Measurements from ENCODE around the gene PRPF6.

Gene PRPF6

DNA sequence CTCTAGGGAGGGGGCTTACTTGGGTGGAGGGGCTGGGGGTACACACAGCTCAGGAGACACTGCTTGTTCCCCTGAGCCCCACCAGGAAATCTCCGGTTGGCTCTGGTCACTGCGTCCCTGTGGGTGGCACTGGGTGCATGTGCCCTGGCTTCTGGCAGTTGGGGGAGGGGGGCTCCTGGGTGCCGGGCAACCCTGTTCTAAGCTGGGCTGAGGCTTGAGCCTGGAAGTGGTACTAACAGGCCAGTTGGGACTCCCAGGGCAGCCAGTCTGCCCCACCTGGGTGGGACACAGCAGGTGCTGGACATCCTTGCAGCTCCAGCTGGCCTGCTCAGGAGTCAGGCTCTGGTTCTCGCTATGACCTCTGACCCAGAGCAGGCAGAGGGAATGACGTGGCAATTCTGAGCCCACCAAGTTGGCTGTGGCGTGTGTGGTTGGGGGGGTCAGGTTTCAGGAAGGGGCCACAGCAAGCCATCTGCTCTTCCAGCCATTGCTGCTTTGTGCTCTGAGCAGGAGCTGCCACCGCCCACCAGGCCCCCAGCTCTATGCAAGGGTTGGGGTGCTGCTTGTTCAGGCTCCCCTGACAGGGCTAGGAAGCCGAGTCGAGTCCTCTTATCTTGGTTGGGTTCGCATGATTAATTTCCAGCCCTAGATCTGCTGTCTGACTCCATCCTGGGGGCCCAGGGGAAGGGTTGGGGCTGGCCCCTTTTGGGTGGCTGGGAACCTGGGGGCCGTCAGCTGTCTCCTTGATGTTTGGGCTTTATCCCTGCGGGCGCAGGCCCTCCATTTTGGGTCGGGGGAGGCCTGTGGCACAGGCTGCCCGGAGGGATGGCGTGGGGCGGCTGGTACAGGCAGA, 55.6 kb downstream of the PRPF6 start:
- TF ChIP-seq CTCF (IDR thresholded peaks at IDR 0.05; ENCODE audit: borderline replicate concordance, insufficient read depth, low read depth, low read length), result no peak
- H3K4me3 ChIP-seq (ENCODE audit: low read depth, low read length), result no peak overlapping the region

DNA sequence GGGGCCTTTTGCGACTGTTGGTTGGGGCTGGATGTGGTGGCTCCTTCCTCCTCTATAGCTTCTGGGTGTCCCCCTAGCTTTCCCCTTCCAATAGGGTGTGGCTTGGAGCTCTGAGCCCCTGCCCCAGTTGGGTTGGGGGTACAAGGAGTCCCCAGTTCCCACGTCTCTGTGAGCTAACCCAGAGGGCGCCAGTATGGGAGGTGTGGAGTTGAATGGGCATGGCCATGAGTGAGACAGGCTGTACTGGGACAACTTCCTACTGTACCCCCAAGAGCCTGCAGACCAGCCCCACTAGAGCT, 56.2 kb downstream of the PRPF6 start:
- TF ChIP-seq CTCF (IDR thresholded peaks at IDR 0.05; ENCODE audit: borderline replicate concordance, insufficient read depth, low read depth, low read length), result no peak
- no peak overlapping the region for H3K4me3 ChIP-seq (ENCODE audit: low read depth, low read length)

DNA sequence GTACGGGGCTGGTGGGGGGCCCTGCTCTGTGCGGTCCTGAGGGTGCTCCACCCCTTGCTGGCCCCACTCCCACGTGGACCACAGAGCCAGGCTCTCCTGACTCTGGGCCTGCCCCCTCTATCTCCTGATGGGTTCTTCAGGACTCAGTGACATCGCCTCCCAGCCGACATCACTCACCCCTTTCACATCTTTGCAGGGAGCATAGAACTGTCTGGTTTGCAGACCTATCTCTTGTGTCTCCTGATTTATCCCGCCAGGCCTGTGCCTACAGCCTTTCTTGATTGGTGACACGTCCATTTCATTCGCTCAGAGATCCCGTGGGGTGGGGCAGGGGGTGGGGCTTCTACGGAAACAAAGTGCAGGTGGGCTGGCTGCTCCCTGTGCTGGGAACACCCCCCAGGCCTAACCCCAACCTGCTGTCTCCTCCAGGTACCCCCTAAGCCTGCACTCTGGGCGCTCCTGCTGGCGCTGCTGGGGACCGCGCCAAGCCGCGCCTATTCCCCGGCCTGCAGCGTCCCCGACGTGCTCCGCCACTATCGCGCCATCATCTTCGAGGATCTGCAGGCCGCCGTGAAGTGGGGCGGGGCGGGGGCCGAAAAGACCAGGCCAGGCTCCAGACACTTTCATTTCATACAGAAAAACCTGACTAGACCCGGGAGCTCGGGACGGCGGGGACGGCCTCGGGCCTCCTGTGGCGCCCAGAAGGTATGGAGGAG, 56.7 kb downstream of the PRPF6 start:
- H3K4me3 ChIP-seq (ENCODE audit: low read depth, low read length), result no peak overlapping the region
- no peak for TF ChIP-seq CTCF (IDR thresholded peaks at IDR 0.05; ENCODE audit: borderline replicate concordance, insufficient read depth, low read depth, low read length)

DNA sequence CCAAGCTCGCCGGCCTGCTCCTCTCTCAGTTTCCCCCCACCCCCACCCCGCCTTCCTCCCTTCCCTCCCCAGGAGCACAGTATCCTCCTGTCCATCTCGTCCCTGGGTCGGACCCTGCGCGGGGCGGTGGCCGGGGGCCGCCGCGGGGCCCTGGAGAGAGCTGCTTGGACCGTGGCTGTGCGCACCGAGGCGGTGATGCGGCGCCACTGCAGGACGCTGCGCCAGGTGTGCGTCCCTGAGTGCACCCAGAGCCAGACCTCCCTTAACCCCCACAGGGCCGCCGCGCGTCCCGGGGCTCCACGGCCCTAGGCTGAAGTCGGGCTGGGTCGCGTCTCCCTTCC, 57.3 kb downstream of the PRPF6 start:
- no peak for TF ChIP-seq CTCF (IDR thresholded peaks at IDR 0.05; ENCODE audit: borderline replicate concordance, insufficient read depth, low read depth, low read length)
- H3K4me3 ChIP-seq (ENCODE audit: low read depth, low read length), result peak overlapping the region; percentile 45

DNA sequence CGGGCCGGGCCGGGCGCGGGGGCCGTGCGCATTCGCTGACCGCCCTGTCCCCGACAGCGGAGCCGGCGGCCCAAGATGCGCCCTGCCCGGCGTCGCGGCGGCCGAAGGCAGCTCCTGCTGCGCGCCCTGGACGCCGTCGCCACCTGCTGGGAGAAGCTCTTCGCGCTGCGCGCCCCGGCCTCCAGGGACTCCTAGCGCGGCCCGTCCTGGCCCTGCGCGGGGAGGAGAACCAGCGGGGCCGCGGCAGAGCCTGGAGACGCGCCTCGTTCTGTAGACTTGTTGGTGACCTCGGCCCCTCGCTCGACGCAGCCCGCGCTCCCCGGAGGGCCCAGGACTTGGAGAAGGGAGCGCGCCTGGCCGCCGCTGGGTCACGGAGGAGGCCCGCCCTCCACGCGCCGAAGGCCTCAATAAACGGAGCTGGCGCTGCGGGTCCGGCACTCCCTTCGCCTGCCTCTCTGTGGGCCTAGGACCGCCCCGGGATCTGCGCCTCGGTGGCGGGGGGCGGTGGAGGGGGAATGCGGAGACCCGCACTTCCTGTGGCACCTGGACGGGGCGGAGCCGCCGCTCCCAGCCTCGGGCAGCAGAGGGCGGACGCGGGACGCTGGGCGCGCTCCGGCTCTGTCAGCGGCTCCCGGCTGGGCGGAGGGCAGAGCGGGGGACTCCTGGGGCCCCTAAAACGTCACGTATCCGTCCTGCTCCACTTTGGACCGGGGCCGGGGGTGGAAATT, 57.8 kb downstream of the PRPF6 start:
- peak overlapping the region; percentile 45 for H3K4me3 ChIP-seq (ENCODE audit: low read depth, low read length)
- TF ChIP-seq CTCF (IDR thresholded peaks at IDR 0.05; ENCODE audit: borderline replicate concordance, insufficient read depth, low read depth, low read length), result peak; percentile 87

GRCh38 chr20:64039293-64040160, 58.6 kb downstream of the PRPF6 start:
- TF ChIP-seq CTCF (IDR thresholded peaks at IDR 0.05; ENCODE audit: borderline replicate concordance, insufficient read depth, low read depth, low read length), result no peak
- H3K4me3 ChIP-seq (ENCODE audit: low read depth, low read length), result peak overlapping the region; percentile 45
